ENCODE data around the gene PLAC1.

The PLAC1 gene

GRCh38 chrX:134658002-134658759 is at the start of gene PLAC1:
TSS of gene PLAC1 (minus strand) at chrX:134658471. CDS start at chrX:134566682, 91,789 bp downstream.
- DNase-seq (ENCODE audit: low read depth), result no peak

- DNase-seq (ENCODE audit: low read depth), result no peak
Measured at GRCh38 chrX:134706138-134706537, 47.9 kb upstream of the PLAC1 start.

GRCh38 chrX:134695999-134696398 is 37.7 kb upstream of the PLAC1 start:
- no peak for DNase-seq (ENCODE audit: low read depth)

GRCh38 chrX:134694333-134695322 is 36.4 kb upstream of the PLAC1 start:
- no peak for DNase-seq (ENCODE audit: low read depth)

GRCh38 chrX:134693644-134694043 is 35.4 kb upstream of the PLAC1 start:
- no peak for DNase-seq (ENCODE audit: low read depth)

- DNase-seq (ENCODE audit: low read depth), result no peak
Measured at GRCh38 chrX:134692990-134693389, 34.7 kb upstream of the PLAC1 start.

GRCh38 chrX:134692233-134692632 is 34.0 kb upstream of the PLAC1 start:
- DNase-seq (ENCODE audit: low read depth), result no peak

GRCh38 chrX:134691453-134691852 is 33.2 kb upstream of the PLAC1 start:
- no peak for DNase-seq (ENCODE audit: low read depth)

GRCh38 chrX:134688839-134689238 is 30.6 kb upstream of the PLAC1 start:
- no peak for DNase-seq (ENCODE audit: low read depth)

- DNase-seq (ENCODE audit: low read depth), result no peak
Measured at GRCh38 chrX:134688031-134688823, 30.0 kb upstream of the PLAC1 start.

GRCh38 chrX:134685668-134686067 is 27.4 kb upstream of the PLAC1 start:
- no peak for DNase-seq (ENCODE audit: low read depth)

GRCh38 chrX:134684956-134685355 is 26.7 kb upstream of the PLAC1 start:
- DNase-seq (ENCODE audit: low read depth), result no peak

GRCh38 chrX:134683351-134684005 is 25.2 kb upstream of the PLAC1 start:
- DNase-seq (ENCODE audit: low read depth), result no peak

- DNase-seq (ENCODE audit: low read depth), result no peak
Measured at GRCh38 chrX:134682081-134682480, 23.8 kb upstream of the PLAC1 start.

GRCh38 chrX:134679644-134680043 is 21.4 kb upstream of the PLAC1 start:
- DNase-seq (ENCODE audit: low read depth), result no peak

- no peak for DNase-seq (ENCODE audit: low read depth)
Measured at GRCh38 chrX:134679221-134679620, 20.9 kb upstream of the PLAC1 start.

GRCh38 chrX:134677332-134677731 is 19.1 kb upstream of the PLAC1 start:
- no peak for DNase-seq (ENCODE audit: low read depth)

GRCh38 chrX:134676436-134676835 is 18.2 kb upstream of the PLAC1 start:
- no peak for DNase-seq (ENCODE audit: low read depth)

GRCh38 chrX:134673123-134673522 is 14.9 kb upstream of the PLAC1 start:
- DNase-seq (ENCODE audit: low read depth), result no peak

- no peak for DNase-seq (ENCODE audit: low read depth)
Measured at GRCh38 chrX:134672101-134672500, 13.8 kb upstream of the PLAC1 start.

GRCh38 chrX:134671294-134671693 is 13.0 kb upstream of the PLAC1 start:
- no peak for DNase-seq (ENCODE audit: low read depth)
